Astrocyte of the spinal cord (primary cell): Measurements from ENCODE around the gene CPA5.

ENCODE experiments used
- DNase-seq: peaks from one replicate; pipeline ENCODE4 v3.0.0; 2011; ENCODE audit warnings: low read depth, low spot score
- H3K4me3 ChIP-seq: 2 replicates; pipeline ENCODE4 v1.5.1; 2011; ENCODE audit warnings: low read depth, mild to moderate bottlenecking, low read length, moderate library complexity
- CTCF ChIP-seq: IDR thresholded peaks from 2 replicates; pipeline ENCODE4 v1.5.1; 2012; ENCODE audit warnings: low read depth, mild to moderate bottlenecking, low read length, inconsistent platforms
- in situ Hi-C: cut with HindIII; loops from 2 replicates; pipeline ENCODE4 v1.10.0; 2017; ENCODE audit warnings: low sequenced_read_pairs

Gene CPA5

DNA sequence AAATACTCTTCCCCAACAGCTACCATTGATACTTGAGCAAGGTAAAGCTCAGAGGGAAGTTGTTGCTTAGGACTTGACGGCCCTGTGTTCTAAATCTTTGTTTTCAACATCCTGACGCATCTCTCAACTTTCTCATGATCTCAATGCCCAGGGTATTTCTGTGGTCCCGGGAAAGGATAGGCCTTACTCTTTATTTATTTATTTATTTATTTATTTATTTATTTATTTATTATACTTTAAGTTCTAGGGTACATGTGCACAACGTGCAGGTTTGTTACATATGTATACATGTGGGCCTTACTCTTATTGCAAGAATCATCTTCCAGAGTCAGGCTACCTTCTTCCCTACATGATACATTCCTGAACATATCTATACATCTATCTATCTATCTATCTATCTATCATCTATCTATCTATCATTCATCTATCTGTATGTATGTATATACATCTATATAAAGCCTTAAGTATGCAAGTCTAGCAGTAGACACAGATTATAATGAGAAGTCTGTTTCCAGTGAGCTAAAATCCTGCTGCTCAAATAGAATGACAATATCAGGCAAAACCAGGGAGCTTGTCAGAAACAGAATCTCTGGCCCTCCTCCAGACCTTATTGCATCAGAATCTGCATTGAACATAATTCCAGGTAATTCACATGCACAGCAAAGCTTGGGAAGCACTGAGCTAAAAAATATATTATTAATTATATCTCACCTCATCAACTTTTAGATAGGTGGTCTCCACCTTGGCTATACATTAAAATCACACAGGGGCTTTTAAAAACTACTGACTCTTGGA is 12.2 kb upstream of the CPA5 start:
- in situ Hi-C loops = no loop called here
- no peak overlapping the region for H3K4me3 ChIP-seq
- TF ChIP-seq CTCF = no peak
- no peak for DNase-seq

DNA sequence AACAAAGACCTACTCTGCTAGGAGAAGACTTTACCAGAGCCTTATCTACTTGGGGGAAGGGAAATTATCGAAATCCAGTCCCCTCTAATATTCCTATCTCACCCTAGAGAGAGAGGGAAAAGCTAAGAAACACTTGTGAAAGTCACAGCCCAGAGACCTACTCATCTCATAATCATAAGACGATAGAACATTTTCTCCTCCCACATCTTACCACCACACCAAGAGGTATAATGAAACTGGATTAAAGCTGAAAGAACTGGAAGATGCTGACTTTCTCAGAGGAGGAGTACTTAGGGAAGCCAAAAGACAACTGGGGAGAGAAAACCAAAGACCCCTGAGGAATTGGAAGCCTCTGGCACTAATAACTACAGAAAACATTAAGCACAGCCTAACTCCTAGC is 10.8 kb upstream of the CPA5 start:
- no peak for DNase-seq
- TF ChIP-seq CTCF = no peak
- H3K4me3 ChIP-seq = no peak overlapping the region
- in situ Hi-C loops = no loop called here

DNA sequence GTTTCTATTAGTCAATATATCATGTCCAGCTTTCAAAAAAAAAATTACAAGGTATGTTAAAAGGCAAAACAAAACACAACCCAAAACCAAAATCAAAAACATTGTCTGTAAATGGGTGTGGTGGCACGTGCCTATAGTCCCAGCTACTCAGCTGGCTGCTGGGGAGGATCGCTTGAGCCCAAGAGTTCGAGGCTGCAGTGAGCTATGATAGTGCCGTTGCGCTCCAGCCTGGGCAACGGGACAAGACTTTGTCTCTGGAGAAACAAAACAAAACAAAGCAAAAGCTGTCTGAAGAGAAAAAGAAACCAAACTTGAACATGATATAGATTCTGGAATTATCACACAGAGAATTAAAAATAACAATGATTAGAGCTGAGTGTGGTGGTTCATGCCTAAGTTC is 10.3 kb upstream of the CPA5 start:
- TF ChIP-seq CTCF = no peak
- DNase-seq = peak; percentile 35
- H3K4me3 ChIP-seq = no peak overlapping the region
- in situ Hi-C loops = no loop called here

DNA sequence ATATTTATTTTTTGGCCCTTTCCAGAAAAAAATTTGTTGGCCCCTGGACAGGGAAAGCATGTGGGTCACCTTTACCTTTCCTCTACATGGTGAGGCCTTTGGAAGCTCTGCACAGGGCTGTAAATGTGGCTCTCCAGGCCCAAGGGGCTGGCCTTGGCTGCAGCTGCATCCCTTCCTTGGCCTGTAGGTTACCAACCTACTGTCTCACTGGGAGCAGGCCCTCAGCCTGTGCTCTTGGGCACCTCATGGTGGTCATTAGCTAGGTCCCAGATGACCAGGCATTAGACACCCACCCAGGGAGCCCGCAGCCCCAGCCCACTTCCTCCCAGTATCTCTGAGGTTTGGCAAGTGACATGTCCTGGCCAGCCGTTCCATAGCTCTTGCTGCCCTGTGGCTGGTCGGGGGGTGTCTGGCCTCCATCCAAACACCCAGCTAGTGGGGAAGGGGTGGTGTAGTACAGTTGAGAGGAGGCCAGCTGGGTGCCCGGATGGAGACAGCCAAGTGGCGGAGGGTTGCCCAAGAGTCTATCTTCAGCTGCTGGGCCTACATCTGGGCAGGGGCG is 7.1 kb upstream of the CPA5 start:
- DNase-seq = no peak
- in situ Hi-C loops = no loop called here
- TF ChIP-seq CTCF = no peak
- H3K4me3 ChIP-seq = no peak overlapping the region

DNA sequence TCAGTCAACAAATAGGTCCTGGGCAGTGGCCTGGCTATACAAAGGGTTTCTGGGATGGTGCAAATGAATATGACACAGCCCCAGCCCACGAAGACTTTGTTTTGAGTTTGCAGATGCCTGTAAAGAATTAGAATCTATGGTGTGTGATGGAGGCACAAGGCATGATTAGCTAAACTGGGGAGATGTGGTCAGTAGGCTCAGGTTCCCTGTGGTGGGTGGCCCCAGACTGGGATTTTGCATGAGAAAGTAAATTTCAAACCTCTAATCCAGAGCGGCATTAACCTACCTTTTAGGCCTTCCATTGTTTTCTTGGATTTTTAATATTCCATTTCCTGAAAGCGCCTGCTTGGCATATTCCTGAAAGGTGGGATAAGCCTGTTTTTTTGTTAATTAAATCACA is 6.4 kb upstream of the CPA5 start:
- no peak for DNase-seq
- in situ Hi-C loops = no loop called here
- TF ChIP-seq CTCF = no peak
- H3K4me3 ChIP-seq = no peak overlapping the region

DNA sequence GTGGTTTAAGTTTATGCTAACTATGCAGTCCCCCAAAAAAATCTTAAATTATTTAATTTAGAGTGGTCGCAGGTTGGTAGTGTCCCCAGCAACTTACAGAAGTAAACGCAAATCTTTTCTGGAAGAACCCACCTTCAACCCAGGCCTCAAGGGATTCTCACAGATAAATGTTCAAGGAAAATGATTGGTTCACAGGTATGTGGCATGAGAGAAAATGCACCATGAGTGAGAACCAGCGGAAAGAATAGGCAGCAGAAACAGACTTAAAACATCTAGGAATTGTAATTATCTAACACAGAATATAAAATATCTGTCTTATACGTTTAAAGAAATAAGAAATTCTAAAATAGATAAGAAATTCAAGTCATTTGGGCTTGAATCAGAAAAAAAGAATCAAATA is 2.7 kb upstream of the CPA5 start:
- DNase-seq = no peak
- no peak overlapping the region for H3K4me3 ChIP-seq
- no peak for TF ChIP-seq CTCF
- in situ Hi-C loops = no loop called here
